Fibroblast of villous mesenchyme (primary cell): ENCODE results near the gene SMG9. TPM values are rescaled to one million over a fixed set of nuclear protein-coding genes. Genes with fewer than 3 reads are reported as not detected.

ENCODE experiments used
- DNase-seq: peaks from one replicate; pipeline ENCODE4 v3.0.0-alpha.2; 2010; ENCODE audit warnings: low read depth
- H3K4me3 ChIP-seq: 2 replicates; pipeline ENCODE4 v1.5.1; 2011; ENCODE audit warnings: low read depth, mild to moderate bottlenecking, low read length
- total RNA-seq: library from RNA; depleted of rRNA; stranded (reverse); fragments of >200 nt; gene quantifications from 2 replicates; pipeline ENCODE4 v1.2.3, GENCODE V29; 2012
- TF ChIP-seq, protein P1 (sequence below): IDR thresholded peaks from 2 replicates; pipeline ENCODE4 v1.5.1; 2012; ENCODE audit warnings: low read depth, mild to moderate bottlenecking, low read length; ENCODE audit not compliant: insufficient read depth

Gene SMG9
- total RNA-seq, 1 donor: 13.0 TPM

DNA sequence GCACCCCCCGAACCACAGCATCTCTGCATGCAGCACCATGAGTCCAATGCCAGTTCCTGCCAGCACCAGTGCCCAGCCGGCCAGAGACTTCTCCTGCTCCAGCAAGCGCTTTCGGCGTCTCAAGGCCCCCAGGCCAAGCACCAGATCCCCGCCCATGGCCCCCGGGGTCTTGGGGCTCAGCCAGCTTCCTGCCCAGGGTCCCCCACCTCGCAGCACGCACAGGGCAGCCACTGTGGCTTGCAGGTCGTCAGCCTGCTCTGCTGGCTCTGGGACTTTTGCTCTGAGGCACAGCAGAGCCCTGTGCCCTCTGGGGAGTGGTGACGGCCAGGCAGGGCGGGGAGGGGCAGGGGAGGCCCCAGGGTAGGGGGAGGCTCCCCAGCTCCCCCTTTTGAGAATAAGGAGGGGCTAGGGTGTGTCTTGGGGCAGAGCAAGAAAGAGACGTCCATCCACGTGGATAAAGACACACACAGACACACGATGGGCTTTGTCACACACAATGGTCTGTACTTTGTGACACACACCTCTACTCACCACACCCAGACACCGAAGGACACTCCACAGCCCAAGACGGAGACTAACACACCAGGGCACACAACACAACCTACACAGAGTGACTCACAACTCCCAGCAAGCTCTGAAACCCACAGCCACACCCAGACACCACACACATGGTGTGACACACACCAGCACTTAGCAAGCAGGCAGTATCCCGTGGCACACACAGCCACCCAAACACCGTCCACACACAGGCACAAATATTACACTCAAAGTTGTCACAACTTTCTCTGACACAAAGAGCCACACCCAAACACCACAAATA lies 26.2 kb upstream of the SMG9 start, which contains the start of gene KCNN4:
Gene KCNN4, minus strand, starts transcription at position 268 of the 820 bp plus-strand sequence. Its CDS starts 112 bp downstream, at position 156.
- TF ChIP-seq, protein P1, sequence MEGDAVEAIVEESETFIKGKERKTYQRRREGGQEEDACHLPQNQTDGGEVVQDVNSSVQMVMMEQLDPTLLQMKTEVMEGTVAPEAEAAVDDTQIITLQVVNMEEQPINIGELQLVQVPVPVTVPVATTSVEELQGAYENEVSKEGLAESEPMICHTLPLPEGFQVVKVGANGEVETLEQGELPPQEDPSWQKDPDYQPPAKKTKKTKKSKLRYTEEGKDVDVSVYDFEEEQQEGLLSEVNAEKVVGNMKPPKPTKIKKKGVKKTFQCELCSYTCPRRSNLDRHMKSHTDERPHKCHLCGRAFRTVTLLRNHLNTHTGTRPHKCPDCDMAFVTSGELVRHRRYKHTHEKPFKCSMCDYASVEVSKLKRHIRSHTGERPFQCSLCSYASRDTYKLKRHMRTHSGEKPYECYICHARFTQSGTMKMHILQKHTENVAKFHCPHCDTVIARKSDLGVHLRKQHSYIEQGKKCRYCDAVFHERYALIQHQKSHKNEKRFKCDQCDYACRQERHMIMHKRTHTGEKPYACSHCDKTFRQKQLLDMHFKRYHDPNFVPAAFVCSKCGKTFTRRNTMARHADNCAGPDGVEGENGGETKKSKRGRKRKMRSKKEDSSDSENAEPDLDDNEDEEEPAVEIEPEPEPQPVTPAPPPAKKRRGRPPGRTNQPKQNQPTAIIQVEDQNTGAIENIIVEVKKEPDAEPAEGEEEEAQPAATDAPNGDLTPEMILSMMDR: no peak
- H3K4me3 ChIP-seq: no peak within 1 kb of the TSS
- peak; percentile 25 for DNase-seq

DNA sequence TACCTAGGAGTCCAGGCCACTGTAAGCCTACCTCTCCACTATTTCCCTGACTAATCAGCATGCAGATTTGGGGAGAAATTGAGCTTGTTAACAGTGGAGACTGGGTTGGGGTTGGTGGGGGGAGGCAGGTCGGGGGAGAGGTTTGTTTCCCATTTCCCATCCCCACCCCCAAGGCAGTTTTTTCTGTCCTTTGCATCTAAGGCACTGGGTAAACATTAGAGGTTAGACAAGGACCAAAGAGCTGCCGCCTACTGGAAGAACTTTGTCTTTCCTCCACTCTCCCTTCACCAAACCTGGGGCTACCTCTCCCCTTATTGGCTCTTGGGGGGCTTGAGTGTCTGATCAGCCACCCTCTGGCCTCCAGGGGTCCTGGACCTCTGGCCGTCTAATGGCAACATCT lies 25.1 kb upstream of the SMG9 start:
- no peak for DNase-seq
- H3K4me3 ChIP-seq: no peak overlapping the region
- TF ChIP-seq, protein P1: no peak

DNA sequence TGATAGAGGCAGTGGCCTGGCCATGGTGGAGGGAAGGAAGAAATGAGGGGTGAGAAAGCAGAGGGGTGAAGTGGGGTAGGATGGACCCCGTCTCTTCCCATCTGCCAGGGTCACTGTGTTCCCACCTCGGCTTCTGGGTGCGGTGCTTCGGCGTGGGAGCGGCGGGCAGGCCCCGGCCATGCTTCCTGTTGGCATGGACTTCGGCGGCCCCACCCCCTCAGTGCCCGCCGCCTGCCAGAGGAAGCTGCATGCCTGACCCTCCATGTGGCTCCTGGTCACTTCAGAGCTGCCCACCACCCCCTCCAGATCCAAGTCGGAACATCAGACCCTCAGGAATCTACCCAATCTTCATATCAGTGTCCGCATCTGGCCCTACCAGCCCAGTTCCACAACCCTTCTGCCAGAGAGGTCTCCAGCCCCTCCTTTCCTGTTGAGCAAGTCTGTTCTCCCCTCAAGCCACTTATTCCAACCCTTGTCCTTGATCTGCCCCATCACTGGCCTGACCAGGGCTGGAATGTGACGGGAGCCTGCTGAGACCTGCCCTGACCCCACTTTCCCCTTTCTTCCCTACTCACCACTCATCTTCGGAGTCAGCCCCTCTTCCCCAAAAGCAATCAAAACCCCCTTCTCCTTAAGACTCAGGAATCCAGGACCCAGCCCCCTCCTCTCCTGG lies 24.5 kb upstream of the SMG9 start:
- H3K4me3 ChIP-seq: no peak overlapping the region
- no peak for DNase-seq
- TF ChIP-seq, protein P1: no peak

- no peak overlapping the region for H3K4me3 ChIP-seq
- TF ChIP-seq, protein P1: no peak
- no peak for DNase-seq
Measured at GRCh38 chr19:43778651-43779050, 23.9 kb upstream of the SMG9 start.

GRCh38 chr19:43777163-43777695 lies 22.5 kb upstream of the SMG9 start:
- no peak for DNase-seq
- TF ChIP-seq, protein P1: no peak
- no peak overlapping the region for H3K4me3 ChIP-seq

DNA sequence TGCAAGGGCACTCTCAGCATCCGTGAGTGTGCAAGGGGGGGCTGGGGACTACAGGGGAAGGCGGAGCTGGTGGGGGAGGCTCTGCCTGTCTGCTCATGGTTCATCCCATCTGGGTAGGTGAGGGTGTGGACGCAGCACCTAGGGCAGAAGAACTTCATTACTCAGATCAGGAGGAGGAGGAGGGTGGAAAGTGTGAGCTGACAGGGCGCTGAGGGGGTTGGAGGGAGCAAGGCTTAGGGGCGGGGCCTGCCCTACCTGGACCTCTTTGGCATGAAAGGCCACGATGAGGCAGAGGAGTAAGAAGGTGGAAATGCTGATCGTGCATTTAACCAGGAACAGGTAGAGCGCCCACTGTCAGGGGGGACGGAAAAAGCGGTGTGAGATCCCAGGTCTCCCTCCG lies 21.5 kb upstream of the SMG9 start:
- TF ChIP-seq, protein P1: no peak
- no peak overlapping the region for H3K4me3 ChIP-seq
- DNase-seq: no peak
